UCSD-AML1 (cell line): ENCODE measurements around the gene HINFP.
"Not testable (repeated sequence)": the region's sequence is repeated elsewhere in the genome, so short reads cannot be mapped to it uniquely, and the experiment has no call there.

Experiments
- DNase-seq: peaks from one replicate; lab custom pipeline; 2025; ENCODE audit not compliant: unreplicated experiment; lab: John Stamatoyannopoulos, UW

HINFP gene

GRCh38 chr11:119100246-119100970, 21.0 kb upstream of the HINFP start:
- DNase-seq, result no peak

- peak; percentile 65 for DNase-seq
These were observed 20.2 kb upstream of the HINFP start for GRCh38 chr11:119100994-119101758.

- DNase-seq, result peak; percentile 85
These were observed 19.5 kb upstream of the HINFP start, which contains the start of gene DPAGT1 for GRCh38 chr11:119101759-119102423. TSS of gene DPAGT1 (minus strand) at chr11:119101853. CDS start at chr11:119101655, 198 bp downstream.

GRCh38 chr11:119103161-119103664, 18.2 kb upstream of the HINFP start:
- DNase-seq, result not testable (repeated sequence)

GRCh38 chr11:119103793-119104192, 17.6 kb upstream of the HINFP start:
- DNase-seq, result no peak

GRCh38 chr11:119106564-119107537, 14.5 kb upstream of the HINFP start, which contains the start of gene C2CD2L:
TSS of gene C2CD2L (plus strand) at chr11:119107344. CDS start at chr11:119107742, 398 bp downstream.
- DNase-seq, result peak; percentile 90

- no peak for DNase-seq
These were observed 13.7 kb upstream of the HINFP start for GRCh38 chr11:119107538-119108145.

- peak; percentile 58 for DNase-seq
These were observed 13.1 kb upstream of the HINFP start for GRCh38 chr11:119108146-119108856.

GRCh38 chr11:119108857-119109221, 12.5 kb upstream of the HINFP start:
- no peak for DNase-seq

- no peak for DNase-seq
These were observed 11.5 kb upstream of the HINFP start for GRCh38 chr11:119109843-119110242.

GRCh38 chr11:119110439-119110838, 10.9 kb upstream of the HINFP start:
- DNase-seq, result no peak

GRCh38 chr11:119111361-119111925, 9.9 kb upstream of the HINFP start:
- DNase-seq, result no peak

GRCh38 chr11:119112314-119113020, 8.9 kb upstream of the HINFP start:
- no peak for DNase-seq

GRCh38 chr11:119113716-119114115, 7.7 kb upstream of the HINFP start:
- no peak for DNase-seq

GRCh38 chr11:119114351-119114750, 7.0 kb upstream of the HINFP start:
- no peak for DNase-seq

GRCh38 chr11:119115484-119116234, 5.7 kb upstream of the HINFP start:
- DNase-seq, result no peak

- DNase-seq, result no peak
These were observed 5.2 kb upstream of the HINFP start for GRCh38 chr11:119116235-119116594.

- DNase-seq, result no peak
These were observed 4.8 kb upstream of the HINFP start for GRCh38 chr11:119116601-119117000.
